Ascending aorta (tissue), 2 donors: ENCODE data around the gene R3HDML. TPM values are rescaled to one million over a fixed set of nuclear protein-coding genes. Genes with fewer than 3 reads are reported as not detected.
"Not testable (repeated sequence)": the region's sequence is repeated elsewhere in the genome, so short reads cannot be mapped to it uniquely, and the experiment has no call there.

Source experiments
- DNase-seq, 2 donors: peaks; one replicate each; pipeline ENCODE4 v3.0.0-alpha.2; 2019; ENCODE audit warnings: low spot score in 2 of 2
- H3K27ac ChIP-seq, 2 donors: fragments of 200-600 bp; sonication (generic); one replicate each; pipeline ENCODE4 v1.5.1; 2016 to 2017; ENCODE audit warnings: mild to moderate bottlenecking in 1 of 2
- H3K27me3 ChIP-seq: fragments of 200-600 bp; sonication (generic); one replicate; pipeline ENCODE4 v1.5.1; 2017
- H3K36me3 ChIP-seq, 2 donors: fragments of 200-600 bp; sonication (generic); one replicate each; pipeline ENCODE4 v1.5.1; 2016
- H3K4me1 ChIP-seq, 2 donors: fragments of 200-600 bp; sonication (generic); one replicate each; pipeline ENCODE4 v1.5.1; 2016 to 2017; ENCODE audit warnings: mild to moderate bottlenecking in 1 of 2
- H3K4me3 ChIP-seq, 2 donors: fragments of 200-600 bp; sonication (generic); one replicate each; pipeline ENCODE4 v1.5.1; 2016 to 2017; ENCODE audit warnings: mild to moderate bottlenecking in 1 of 2
- H3K9me3 ChIP-seq, 2 donors: fragments of 200-600 bp; sonication (generic); one replicate each; pipeline ENCODE4 v1.5.1; 2016
- CTCF ChIP-seq, 3 experiments: fragments of 200-600 bp in 2 of 3; fragments of 450-650 bp in 1 of 3; sonication (generic) in 2 of 3; IDR thresholded peaks; one replicate each; pipeline ENCODE4 v1.5.1; 2016 to 2019; ENCODE audit warnings: antibody characterized with exemption in 3 of 3, mild to moderate bottlenecking in 1 of 3, moderate library complexity in 1 of 3
- intact Hi-C: fragments of 100-400 bp; cut with DNase I; formaldehyde crosslinking; loops from one replicate; pipeline ENCODE4 v1.15.1; 2023
- total RNA-seq: library from RNA; depleted of rRNA; stranded (reverse); fragments of >200 nt; gene quantifications from one replicate; pipeline ENCODE4 v1.1.0, GENCODE V29; 2016

Gene R3HDML
- total RNA-seq, 1 donor from 2014 or later: not detected

GRCh38 chr20:44345147-44345546, 8.3 kb downstream of the R3HDML start:
- Histone ChIP-seq H3K4me1 (no peaks in the 10 kb centered on the region), H3K9me3 (no peaks in the 10 kb centered on the region), H3K36me3 (no peaks in the 10 kb centered on the region), H3K4me3 (no peak overlapping the region), H3K27ac (no peak overlapping the region), H3K27me3 (no peaks in the 10 kb centered on the region)
- TF ChIP-seq CTCF (IDR thresholded peaks at IDR 0.05): no peak
- DNase-seq: no peak
- intact Hi-C loops: no loop called here

GRCh38 chr20:44345941-44346340, 9.1 kb downstream of the R3HDML start:
- H3K27me3 ChIP-seq, DNase-seq, H3K9me3 ChIP-seq, H3K4me3 ChIP-seq, H3K27ac ChIP-seq, H3K36me3 ChIP-seq, intact Hi-C loops, H3K4me1 ChIP-seq: not testable (repeated sequence)

GRCh38 chr20:44348168-44348659, 11.4 kb downstream of the R3HDML start:
- Histone ChIP-seq H3K27me3 (no peaks in the 10 kb centered on the region), H3K4me1 (no peaks in the 10 kb centered on the region), H3K36me3 (no peaks in the 10 kb centered on the region), H3K27ac (no peak overlapping the region), H3K4me3 (no peak overlapping the region), H3K9me3 (no peaks in the 10 kb centered on the region)
- intact Hi-C loops: no loop called here
- TF ChIP-seq CTCF (IDR thresholded peaks at IDR 0.05): no peak
- no peak for DNase-seq

GRCh38 chr20:44349349-44349748, 12.5 kb downstream of the R3HDML start:
- DNase-seq: no peak
- no peaks in the 10 kb centered on the region for H3K27me3 ChIP-seq
- no peak overlapping the region for H3K4me3 ChIP-seq
- no peaks in the 10 kb centered on the region for H3K9me3 ChIP-seq
- intact Hi-C loops: no loop called here
- H3K27ac ChIP-seq: no peak overlapping the region
- no peaks in the 10 kb centered on the region for H3K36me3 ChIP-seq
- no peak for TF ChIP-seq CTCF (IDR thresholded peaks at IDR 0.05)
- H3K4me1 ChIP-seq: no peaks in the 10 kb centered on the region

GRCh38 chr20:44350567-44350966, 13.7 kb downstream of the R3HDML start:
- intact Hi-C loops: no loop called here
- DNase-seq: no peak
- no peak overlapping the region for H3K27ac ChIP-seq
- no peak overlapping the region for H3K4me3 ChIP-seq
- no peaks in the 10 kb centered on the region for H3K4me1 ChIP-seq
- no peaks in the 10 kb centered on the region for H3K36me3 ChIP-seq
- no peaks in the 10 kb centered on the region for H3K27me3 ChIP-seq
- TF ChIP-seq CTCF (IDR thresholded peaks at IDR 0.05): no peak
- no peaks in the 10 kb centered on the region for H3K9me3 ChIP-seq

GRCh38 chr20:44354979-44355497, 18.2 kb downstream of the R3HDML start:
- no peak for DNase-seq
- intact Hi-C loops: no loop called here
- no peaks in the 10 kb centered on the region for H3K4me1 ChIP-seq
- H3K27ac ChIP-seq: no peak overlapping the region
- no peak overlapping the region for H3K4me3 ChIP-seq
- no peaks in the 10 kb centered on the region for H3K27me3 ChIP-seq
- H3K9me3 ChIP-seq: no peaks in the 10 kb centered on the region
- TF ChIP-seq CTCF (IDR thresholded peaks at IDR 0.05): no peak
- H3K36me3 ChIP-seq: no peaks in the 10 kb centered on the region
